A204.1 (cell line): ENCODE measurements around the gene GPR146.

Experiments used
- FAIRE-seq: peaks from 2 replicates; lab custom pipeline; 2012; peaks lifted over from hg19 to GRCh38; lab: Jason Lieb, UNC

GPR146 gene

GRCh38 chr7:1011297-1012003 is 32.9 kb upstream of the GPR146 start:
- FAIRE-seq: no peak

GRCh38 chr7:1012004-1012715 is 32.2 kb upstream of the GPR146 start:
- no peak for FAIRE-seq

- no peak for FAIRE-seq
These were observed 31.6 kb upstream of the GPR146 start for GRCh38 chr7:1012716-1013095.

GRCh38 chr7:1013581-1013980 is 30.8 kb upstream of the GPR146 start:
- no peak for FAIRE-seq

- no peak for FAIRE-seq
These were observed 29.7 kb upstream of the GPR146 start for GRCh38 chr7:1014681-1015080.

GRCh38 chr7:1015196-1016121 is 28.9 kb upstream of the GPR146 start:
- FAIRE-seq: no peak

- FAIRE-seq: no peak
These were observed 27.5 kb upstream of the GPR146 start for GRCh38 chr7:1016577-1017531.

- FAIRE-seq: no peak
These were observed 26.6 kb upstream of the GPR146 start for GRCh38 chr7:1017586-1018333.

- FAIRE-seq: no peak
These were observed 26.0 kb upstream of the GPR146 start for GRCh38 chr7:1018334-1018695.

GRCh38 chr7:1019255-1019785 is 25.0 kb upstream of the GPR146 start:
- FAIRE-seq: no peak

- no peak for FAIRE-seq
These were observed 24.3 kb upstream of the GPR146 start for GRCh38 chr7:1019789-1020610.

GRCh38 chr7:1020849-1021251 is 23.5 kb upstream of the GPR146 start:
- no peak for FAIRE-seq

- FAIRE-seq: no peak
These were observed 23.0 kb upstream of the GPR146 start for GRCh38 chr7:1021366-1021765.

GRCh38 chr7:1021931-1022330 is 22.4 kb upstream of the GPR146 start:
- FAIRE-seq: no peak

- no peak for FAIRE-seq
These were observed 22.0 kb upstream of the GPR146 start for GRCh38 chr7:1022356-1022755.

GRCh38 chr7:1022801-1023465 is 21.4 kb upstream of the GPR146 start:
- no peak for FAIRE-seq

- FAIRE-seq: no peak
These were observed 20.0 kb upstream of the GPR146 start for GRCh38 chr7:1024331-1024841.

GRCh38 chr7:1024876-1025742 is 19.2 kb upstream of the GPR146 start:
- no peak for FAIRE-seq
